AG04450 (cell line): ENCODE measurements around the gene PLEKHG4. TPM values are rescaled to one million over a fixed set of nuclear protein-coding genes. Genes with fewer than 3 reads are reported as not detected.

ENCODE experiments used
- CTCF ChIA-PET: fragments of 300-600, 350-600 bp; formaldehyde crosslinking; extraction: SDS; loops from one replicate; lab custom pipeline; 2022; ENCODE audit warnings: antibody characterized with exemption, inconsistent platforms; lab: Charles Lee
- POLR2A ChIA-PET: fragments of 350-600 bp; formaldehyde crosslinking; extraction: SDS; loops from one replicate; lab custom pipeline; 2021; ENCODE audit warnings: antibody characterized with exemption, inconsistent platforms; lab: Yijun Ruan, JAX
- DNase-seq: peaks from one replicate; pipeline ENCODE4 v3.0.0-alpha.2; 2011; ENCODE audit warnings: low read depth, low spot score
- H3K27ac ChIP-seq: one replicate; pipeline ENCODE4 v1.5.1; 2012; ENCODE audit warnings: low read depth, low read length, control low read depth
- H3K27me3 ChIP-seq: one replicate; pipeline ENCODE4 v1.6.0; 2012; ENCODE audit warnings: low read length; ENCODE audit not compliant: control insufficient read depth, insufficient read depth
- H3K4me3 ChIP-seq: 2 replicates; pipeline ENCODE4 v1.5.1; 2011; ENCODE audit warnings: mild to moderate bottlenecking, low read depth, low read length, control low read depth
- H3K9me3 ChIP-seq: 2 replicates; pipeline ENCODE4 v1.5.1; 2012; ENCODE audit warnings: low read length; ENCODE audit not compliant: control insufficient read depth, insufficient read depth
- CTCF ChIP-seq: IDR thresholded peaks from 2 replicates; pipeline ENCODE4 v1.5.1; 2011; ENCODE audit warnings: low read depth, low read length, control low read depth, inconsistent platforms
- polyA plus RNA-seq: library from polyadenylated mRNA; depleted of rRNA; stranded (reverse); fragments of >200 nt; gene quantifications from 2 replicates; pipeline ENCODE4 v1.2.3, GENCODE V29; 2011

PLEKHG4 gene
- polyA plus RNA-seq, 1 experiment, result 17.2 TPM

GRCh38 chr16:67326472-67327309 is 47.4 kb downstream of the PLEKHG4 start, which contains the start of the genes KCTD19 and LRRC36:
KCTD19 (minus strand) TSS chr16:67326741; CDS start chr16:67326707, 34 bp downstream.
LRRC36 (plus strand) TSS chr16:67326815; CDS start chr16:67326863, 48 bp downstream.
- POLR2A ChIA-PET, result no interaction called here

GRCh38 chr16:67327743-67328142 is 48.4 kb downstream of the PLEKHG4 start:
- DNase-seq, result no peak
- Histone ChIP-seq H3K27me3 (no peaks in the 10 kb centered on the region), H3K27ac (no peak overlapping the region), H3K4me3 (no peak overlapping the region), H3K9me3 (no peaks in the 10 kb centered on the region; the same call in 1 of the 2 replicates)
- no peak for TF ChIP-seq CTCF
- ChIA-PET CTCF (interaction anchor here (0.9 to 2.9 kb wide), 4 partner anchors 11 to 72 kb away, joined by 3 to 14 read pairs (median 4); no protein-coding TSS in a partner anchor), POLR2A (no interaction called here)

More at GRCh38 chr16:67326472-67327309, 47.4 kb downstream of the PLEKHG4 start, which contains the start of the genes KCTD19 and LRRC36:
- no peaks in the 10 kb centered on the region; the same call in 1 of the 2 replicates for H3K9me3 ChIP-seq
- peak within 1 kb of the TSS; percentile 61 for H3K4me3 ChIP-seq
- H3K27me3 ChIP-seq, result no peaks in the 10 kb centered on the region
- H3K27ac ChIP-seq, result no peak within 1 kb of the TSS
- no peak for DNase-seq
- TF ChIP-seq CTCF, result peak; percentile 50
- CTCF ChIA-PET, result interaction anchor here (0.6 to 2.9 kb wide), 7 partner anchors 9 to 66 kb away, joined by 3 to 14 read pairs (median 4); no protein-coding TSS in a partner anchor

- H3K9me3 ChIP-seq, result no peaks in the 10 kb centered on the region; the same call in 1 of the 2 replicates
- ChIA-PET POLR2A (no interaction called here), CTCF (interaction anchor here (0.9 kb wide), 1 partner anchor 10 kb away, joined by 3 read pairs; no protein-coding TSS in a partner anchor)
- no peak overlapping the region for H3K27ac ChIP-seq
- H3K27me3 ChIP-seq, result no peaks in the 10 kb centered on the region
- no peak overlapping the region for H3K4me3 ChIP-seq
- TF ChIP-seq CTCF, result no peak
- no peak for DNase-seq
These were observed 50.6 kb downstream of the PLEKHG4 start for GRCh38 chr16:67329901-67330300.

GRCh38 chr16:67333315-67333714 is 54.0 kb downstream of the PLEKHG4 start:
- no peaks in the 10 kb centered on the region; the same call in 1 of the 2 replicates for H3K9me3 ChIP-seq
- no peak for TF ChIP-seq CTCF
- H3K27me3 ChIP-seq, result no peaks in the 10 kb centered on the region
- no peak for DNase-seq
- CTCF ChIA-PET, result interaction anchor here (0.5 kb wide), 1 partner anchor 375 kb away, joined by 3 read pairs; no protein-coding TSS in a partner anchor
- H3K4me3 ChIP-seq, result no peak overlapping the region
- no peak overlapping the region for H3K27ac ChIP-seq
- POLR2A ChIA-PET, result no interaction called here
